GM23338 (cell line): ENCODE data around the gene IDS. TPM values are rescaled to one million over a fixed set of nuclear protein-coding genes. Genes with fewer than 3 reads are reported as not detected.
"Not testable (repeated sequence)": the region's sequence is repeated elsewhere in the genome, so short reads cannot be mapped to it uniquely, and the experiment has no call there.

Experiments used
- ATAC-seq: fragments of 200-7000 bp; cut with Tn5 transposase; 3 replicates; pipeline ENCODE4 v1.9.1; 2020
- DNase-seq: peaks from one replicate; pipeline ENCODE4 v3.0.0-alpha.2; 2015; ENCODE audit warnings: low spot score
- H2AFZ ChIP-seq: fragments of 200-600 bp; sonication (generic); 2 replicates; pipeline ENCODE4 v1.8.0; 2016; ENCODE audit warnings: antibody characterized with exemption, mild to moderate bottlenecking, moderate library complexity
- H3F3A ChIP-seq: fragments of 200-600 bp; sonication (generic); replicated peaks from 2 replicates; pipeline ENCODE4 v1.8.0; 2017; ENCODE audit warnings: antibody characterized with exemption, mixed run types, low read depth
- H3K27ac ChIP-seq: fragments of 200-600 bp; sonication (generic); 2 replicates; pipeline ENCODE4 v1.6.1; 2016; ENCODE audit warnings: low read depth
- H3K27me3 ChIP-seq: fragments of 200-600 bp; sonication (generic); 2 replicates; pipeline ENCODE4 v1.8.0; 2016; ENCODE audit warnings: mild to moderate bottlenecking, mixed run types, moderate library complexity; ENCODE audit not compliant: insufficient read depth
- H3K36me3 ChIP-seq: fragments of 200-600 bp; sonication (generic); 2 replicates; pipeline ENCODE4 v1.8.0; 2016; ENCODE audit warnings: mild to moderate bottlenecking; ENCODE audit not compliant: insufficient read depth
- H3K4me1 ChIP-seq: fragments of 200-600 bp; sonication (generic); 2 replicates; pipeline ENCODE4 v1.8.0; 2016; ENCODE audit warnings: mild to moderate bottlenecking, moderate library complexity; ENCODE audit not compliant: insufficient read depth
- H3K4me2 ChIP-seq: fragments of 200-600 bp; sonication (generic); 2 replicates; pipeline ENCODE4 v1.7.1; 2017; ENCODE audit warnings: mixed run types
- H3K4me3 ChIP-seq: fragments of 200-600 bp; sonication (generic); 2 replicates; pipeline ENCODE4 v1.6.1; 2016; ENCODE audit warnings: mixed run types
- H3K79me2 ChIP-seq: fragments of 200-600 bp; sonication (generic); replicated peaks from 2 replicates; pipeline ENCODE4 v1.8.0; 2017; ENCODE audit warnings: mild to moderate bottlenecking; ENCODE audit not compliant: insufficient read depth
- H3K9me2 ChIP-seq: fragments of 200-600 bp; sonication (generic); 2 replicates; pipeline ENCODE4 v1.8.0; 2017; ENCODE audit not compliant: insufficient read depth
- H4K20me1 ChIP-seq: fragments of 200-600 bp; sonication (generic); replicated peaks from 2 replicates; pipeline ENCODE4 v1.8.0; 2017; ENCODE audit warnings: mild to moderate bottlenecking; ENCODE audit not compliant: insufficient read depth
- H3K27ac Mint-ChIP-seq: 2 replicates; pipeline ENCODE4 v1.8.0; 2020; ENCODE audit warnings: inconsistent platforms, mild to moderate bottlenecking, moderate library complexity, mixed read lengths
- H3K27me3 Mint-ChIP-seq: 3 replicates; pipeline ENCODE4 v1.8.0; 2022; ENCODE audit warnings: low read depth, mild to moderate bottlenecking, moderate library complexity, mixed read lengths, inconsistent platforms; ENCODE audit not compliant: insufficient read depth, poor library complexity
- H3K36me3 Mint-ChIP-seq: 3 replicates; pipeline ENCODE4 v1.8.0; 2021; ENCODE audit warnings: low read depth, mild to moderate bottlenecking, inconsistent platforms, moderate library complexity, mixed read lengths
- H3K4me1 Mint-ChIP-seq: 3 replicates; pipeline ENCODE4 v1.8.0; 2020; ENCODE audit warnings: mild to moderate bottlenecking, inconsistent platforms, mixed read lengths
- H3K4me3 Mint-ChIP-seq: 3 replicates; pipeline ENCODE4 v1.8.0; 2021; ENCODE audit warnings: moderate library complexity, mild to moderate bottlenecking, inconsistent platforms, mixed read lengths
- H3K9me3 Mint-ChIP-seq: 3 replicates; pipeline ENCODE4 v1.8.0; 2020; ENCODE audit warnings: moderate library complexity, mild to moderate bottlenecking, inconsistent platforms, mixed read lengths
- EZH2 ChIP-seq: fragments of 200-600 bp; sonication (generic); IDR thresholded peaks from one replicate; pipeline ENCODE4 v1.8.0; 2017; ENCODE audit warnings: antibody characterized with exemption, mild to moderate bottlenecking, low read depth; ENCODE audit not compliant: unreplicated experiment
- EZH2phosphoT487 ChIP-seq: fragments of 200-600 bp; sonication (generic); IDR thresholded peaks from one replicate; pipeline ENCODE4 v1.8.1; 2018; ENCODE audit warnings: antibody characterized with exemption; ENCODE audit not compliant: unreplicated experiment
- JUNB ChIP-seq: IDR thresholded peaks from one replicate; pipeline ENCODE4 v1.6.1; 2016; ENCODE audit warnings: antibody characterized with exemption; ENCODE audit not compliant: unreplicated experiment
- NANOG ChIP-seq: IDR thresholded peaks from 2 replicates; pipeline ENCODE4 v1.6.1; 2016; ENCODE audit warnings: antibody characterized with exemption, borderline replicate concordance
- POLR2AphosphoS5 ChIP-seq: IDR thresholded peaks from 2 replicates; pipeline ENCODE4 v1.6.1; 2016; ENCODE audit warnings: antibody characterized with exemption, low read depth
- STAT1 ChIP-seq: IDR thresholded peaks from one replicate; pipeline ENCODE4 v1.6.1; 2016; ENCODE audit warnings: antibody characterized with exemption; ENCODE audit not compliant: unreplicated experiment
- ZNF114 ChIP-seq: fragments of 250-450 bp; sonication (Bioruptor Pico); IDR thresholded peaks from 2 replicates; pipeline ENCODE4 v1.5.0; 2020; ENCODE audit warnings: mild to moderate bottlenecking, moderate library complexity
- ZNF331 ChIP-seq: fragments of 250-450 bp; sonication (Bioruptor Pico); IDR thresholded peaks from 2 replicates; pipeline ENCODE4 v1.5.0; 2020; ENCODE audit warnings: low read depth, mild to moderate bottlenecking, moderate library complexity
- polyA plus RNA-seq: library from polyadenylated mRNA; unstranded; fragments of >200 nt; fragmentation: Nextera tagmentation; extraction: Ambion mirVana; gene quantifications from 2 replicates; pipeline ENCODE4 v1.2.1, GENCODE V29; 2016
- total RNA-seq: library from RNA; depleted of rRNA; stranded (reverse); fragments of >200 nt; shearing (Covaris generic); gene quantifications from 2 replicates; pipeline ENCODE4 v1.2.3, GENCODE V29; 2014
- TF ChIP-seq, protein P1 (sequence below), 2 experiments: fragments of 200-600 bp in 1 of 2; sonication (generic) in 1 of 2; conservative IDR thresholded peaks; 2 replicates each; pipeline versions ENCODE4 v1.5.1 to v1.6.1; 2016 to 2017; ENCODE audit warnings: antibody characterized with exemption in 2 of 2, low read depth in 2 of 2, mild to moderate bottlenecking in 2 of 2, moderate library complexity in 1 of 2
- TF ChIP-seq, protein P2 (sequence below): IDR thresholded peaks from one replicate; pipeline ENCODE4 v1.6.1; 2018; ENCODE audit warnings: antibody characterized with exemption; ENCODE audit not compliant: unreplicated experiment
- TF ChIP-seq, protein P3 (sequence below): IDR thresholded peaks from 2 replicates; pipeline ENCODE4 v1.6.1; 2016; ENCODE audit warnings: antibody characterized with exemption

IDS gene
- total and polyA plus RNA-seq, 2 experiments from 2014 or later = 8.2 to 12.3 TPM

DNA sequence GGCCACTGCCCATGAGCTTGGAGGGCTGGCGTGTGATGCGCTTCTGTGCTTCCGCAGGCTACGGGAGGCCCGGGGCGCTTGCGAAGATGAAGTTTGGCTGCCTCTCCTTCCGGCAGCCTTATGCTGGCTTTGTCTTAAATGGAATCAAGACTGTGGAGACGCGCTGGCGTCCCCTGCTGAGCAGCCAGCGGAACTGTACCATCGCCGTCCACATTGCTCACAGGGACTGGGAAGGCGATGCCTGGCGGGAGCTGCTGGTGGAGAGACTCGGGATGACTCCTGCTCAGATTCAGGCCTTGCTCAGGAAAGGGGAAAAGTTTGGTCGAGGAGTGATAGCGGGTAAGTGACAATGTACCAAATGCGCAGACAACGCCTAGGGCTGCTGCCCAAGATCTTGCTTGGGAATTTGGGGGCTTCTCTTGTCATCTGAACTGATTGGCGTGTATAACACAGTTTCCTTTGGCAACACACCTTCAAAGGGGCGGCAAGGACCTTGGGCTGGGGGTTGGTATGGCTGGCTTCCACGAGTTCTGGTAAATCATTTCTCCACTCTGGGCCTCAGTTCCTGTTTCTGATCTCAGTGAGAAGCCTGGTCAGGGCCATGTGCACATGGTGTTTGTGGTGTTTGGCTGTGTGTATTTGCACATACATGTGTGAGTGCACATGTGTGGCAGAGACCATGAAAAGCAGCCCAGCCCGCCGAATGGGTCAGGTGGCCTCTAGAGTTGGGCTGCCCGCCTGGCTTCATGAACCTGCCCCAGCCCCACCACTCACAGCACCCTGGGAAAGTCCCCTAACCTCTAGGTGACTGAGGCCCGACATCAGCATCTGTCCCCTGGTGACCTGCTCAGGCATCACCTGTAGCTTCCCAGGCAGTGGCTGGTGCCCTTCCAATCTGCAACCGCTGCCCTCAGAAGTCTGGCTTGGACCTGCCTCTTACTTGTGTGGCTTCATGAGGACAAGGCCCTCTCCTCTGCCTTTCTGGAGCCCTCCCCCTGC lies 40.7 kb upstream of the IDS start:
- not testable (repeated sequence) for H3K4me3 ChIP-seq, H3K9me2 ChIP-seq, H3K9me3 Mint-ChIP-seq, H3K4me1 Mint-ChIP-seq, H3K4me3 Mint-ChIP-seq, H3K27me3 Mint-ChIP-seq, H3K36me3 ChIP-seq, H3K27me3 ChIP-seq, H3F3A ChIP-seq, H4K20me1 ChIP-seq, H3K4me2 ChIP-seq, H3K27ac ChIP-seq, H3K36me3 Mint-ChIP-seq, H3K79me2 ChIP-seq, H3K27ac Mint-ChIP-seq, H3K4me1 ChIP-seq, H2AFZ ChIP-seq
- ATAC-seq (peak; percentile 78), DNase-seq (peak; percentile 65)
- TF ChIP-seq, protein P1, sequence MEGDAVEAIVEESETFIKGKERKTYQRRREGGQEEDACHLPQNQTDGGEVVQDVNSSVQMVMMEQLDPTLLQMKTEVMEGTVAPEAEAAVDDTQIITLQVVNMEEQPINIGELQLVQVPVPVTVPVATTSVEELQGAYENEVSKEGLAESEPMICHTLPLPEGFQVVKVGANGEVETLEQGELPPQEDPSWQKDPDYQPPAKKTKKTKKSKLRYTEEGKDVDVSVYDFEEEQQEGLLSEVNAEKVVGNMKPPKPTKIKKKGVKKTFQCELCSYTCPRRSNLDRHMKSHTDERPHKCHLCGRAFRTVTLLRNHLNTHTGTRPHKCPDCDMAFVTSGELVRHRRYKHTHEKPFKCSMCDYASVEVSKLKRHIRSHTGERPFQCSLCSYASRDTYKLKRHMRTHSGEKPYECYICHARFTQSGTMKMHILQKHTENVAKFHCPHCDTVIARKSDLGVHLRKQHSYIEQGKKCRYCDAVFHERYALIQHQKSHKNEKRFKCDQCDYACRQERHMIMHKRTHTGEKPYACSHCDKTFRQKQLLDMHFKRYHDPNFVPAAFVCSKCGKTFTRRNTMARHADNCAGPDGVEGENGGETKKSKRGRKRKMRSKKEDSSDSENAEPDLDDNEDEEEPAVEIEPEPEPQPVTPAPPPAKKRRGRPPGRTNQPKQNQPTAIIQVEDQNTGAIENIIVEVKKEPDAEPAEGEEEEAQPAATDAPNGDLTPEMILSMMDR (conservative IDR thresholded peaks at IDR 0.05; ENCODE audit: low read depth in 2 of 2) = peak; percentile 9 to 58; a peak in 2 of 4 replicates

DNA sequence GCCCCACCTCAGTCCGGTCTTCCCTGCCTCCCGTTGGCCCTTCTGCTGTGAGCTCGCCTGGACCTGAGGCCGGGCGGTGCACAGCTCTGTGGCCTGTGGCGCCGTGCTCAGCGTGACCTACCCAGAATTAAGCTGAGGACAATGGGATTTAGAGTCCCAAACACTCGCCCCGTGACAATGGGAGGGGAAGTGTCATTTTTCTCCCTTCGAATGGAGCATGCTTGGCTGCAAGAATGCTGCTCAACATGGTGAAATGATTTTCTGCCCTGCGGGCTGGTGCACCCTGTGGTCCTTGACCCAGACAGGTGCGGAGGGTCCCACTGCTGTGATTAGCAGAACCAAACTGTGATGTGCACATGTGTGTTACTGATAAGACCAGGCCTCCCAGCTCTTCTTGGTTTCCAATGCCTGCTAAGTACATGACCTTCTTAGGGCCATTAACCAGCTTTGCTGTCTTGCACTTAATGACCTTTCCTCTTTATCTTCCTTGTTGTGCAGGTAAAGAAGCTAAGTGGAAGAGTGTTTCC lies 36.5 kb upstream of the IDS start:
- peak; percentile 2; the same call in 2 of the 3 replicates for ATAC-seq
- DNase-seq = peak; percentile 4
- TF ChIP-seq POLR2AphosphoS5 (no peak), STAT1 (no peak), JUNB (no peak), NANOG (no peak), ZNF331 (CRISPR knock-in tag) (no peak), ZNF114 (CRISPR knock-in tag) (no peak), EZH2 (no peak), EZH2phosphoT487 (no peak)
- TF ChIP-seq, protein P2, sequence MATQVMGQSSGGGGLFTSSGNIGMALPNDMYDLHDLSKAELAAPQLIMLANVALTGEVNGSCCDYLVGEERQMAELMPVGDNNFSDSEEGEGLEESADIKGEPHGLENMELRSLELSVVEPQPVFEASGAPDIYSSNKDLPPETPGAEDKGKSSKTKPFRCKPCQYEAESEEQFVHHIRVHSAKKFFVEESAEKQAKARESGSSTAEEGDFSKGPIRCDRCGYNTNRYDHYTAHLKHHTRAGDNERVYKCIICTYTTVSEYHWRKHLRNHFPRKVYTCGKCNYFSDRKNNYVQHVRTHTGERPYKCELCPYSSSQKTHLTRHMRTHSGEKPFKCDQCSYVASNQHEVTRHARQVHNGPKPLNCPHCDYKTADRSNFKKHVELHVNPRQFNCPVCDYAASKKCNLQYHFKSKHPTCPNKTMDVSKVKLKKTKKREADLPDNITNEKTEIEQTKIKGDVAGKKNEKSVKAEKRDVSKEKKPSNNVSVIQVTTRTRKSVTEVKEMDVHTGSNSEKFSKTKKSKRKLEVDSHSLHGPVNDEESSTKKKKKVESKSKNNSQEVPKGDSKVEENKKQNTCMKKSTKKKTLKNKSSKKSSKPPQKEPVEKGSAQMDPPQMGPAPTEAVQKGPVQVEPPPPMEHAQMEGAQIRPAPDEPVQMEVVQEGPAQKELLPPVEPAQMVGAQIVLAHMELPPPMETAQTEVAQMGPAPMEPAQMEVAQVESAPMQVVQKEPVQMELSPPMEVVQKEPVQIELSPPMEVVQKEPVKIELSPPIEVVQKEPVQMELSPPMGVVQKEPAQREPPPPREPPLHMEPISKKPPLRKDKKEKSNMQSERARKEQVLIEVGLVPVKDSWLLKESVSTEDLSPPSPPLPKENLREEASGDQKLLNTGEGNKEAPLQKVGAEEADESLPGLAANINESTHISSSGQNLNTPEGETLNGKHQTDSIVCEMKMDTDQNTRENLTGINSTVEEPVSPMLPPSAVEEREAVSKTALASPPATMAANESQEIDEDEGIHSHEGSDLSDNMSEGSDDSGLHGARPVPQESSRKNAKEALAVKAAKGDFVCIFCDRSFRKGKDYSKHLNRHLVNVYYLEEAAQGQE = no peak
- TF ChIP-seq, protein P3, sequence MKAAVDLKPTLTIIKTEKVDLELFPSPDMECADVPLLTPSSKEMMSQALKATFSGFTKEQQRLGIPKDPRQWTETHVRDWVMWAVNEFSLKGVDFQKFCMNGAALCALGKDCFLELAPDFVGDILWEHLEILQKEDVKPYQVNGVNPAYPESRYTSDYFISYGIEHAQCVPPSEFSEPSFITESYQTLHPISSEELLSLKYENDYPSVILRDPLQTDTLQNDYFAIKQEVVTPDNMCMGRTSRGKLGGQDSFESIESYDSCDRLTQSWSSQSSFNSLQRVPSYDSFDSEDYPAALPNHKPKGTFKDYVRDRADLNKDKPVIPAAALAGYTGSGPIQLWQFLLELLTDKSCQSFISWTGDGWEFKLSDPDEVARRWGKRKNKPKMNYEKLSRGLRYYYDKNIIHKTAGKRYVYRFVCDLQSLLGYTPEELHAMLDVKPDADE = no peak
- TF ChIP-seq, protein P1 (conservative IDR thresholded peaks at IDR 0.05; ENCODE audit: low read depth in 2 of 2) = no peak
- H3K9me3 Mint-ChIP-seq = no peaks in the 10 kb centered on the region
- Histone ChIP-seq H4K20me1 (no peaks in the 10 kb centered on the region), H3F3A (no peaks in the 10 kb centered on the region), H3K4me1 (no peaks in the 10 kb centered on the region), H3K4me3 (peak overlapping the region; percentile 65), H3K9me2 (no peaks in the 10 kb centered on the region), H3K36me3 (no peaks in the 10 kb centered on the region), H3K4me2 (peak overlapping the region; percentile 82), H3K79me2 (no peaks in the 10 kb centered on the region), H3K27ac (no peak overlapping the region), H3K27me3 (peaks cover 7% of the 10 kb centered on the region; the same call in 1 of the 2 replicates), H2AFZ (0 out of 2 replicates have a peak overlapping the region, but pooled peaks have one; percentile 63)
- no peak overlapping the region for H3K27ac Mint-ChIP-seq
- H3K4me3 Mint-ChIP-seq = peak overlapping the region; percentile 77
- H3K36me3 Mint-ChIP-seq = no peaks in the 10 kb centered on the region; the same call in 2 of the 3 replicates
- no peaks in the 10 kb centered on the region; the same call in 2 of the 3 replicates for H3K4me1 Mint-ChIP-seq
- H3K27me3 Mint-ChIP-seq = peaks cover 5% of the 10 kb centered on the region
